HCT116 (cell line): ENCODE measurements around the gene SH2D1B. TPM values are rescaled to one million over a fixed set of nuclear protein-coding genes. Genes with fewer than 3 reads are reported as not detected.

Experiments used
- ATAC-seq: fragments of 200-7000 bp; cut with Tn5 transposase; 2 replicates; pipeline ENCODE4 v1.9.1; 2020; ENCODE audit warnings: mild to moderate bottlenecking, moderate library complexity
- BruUV-seq: library from RNA; stranded (reverse); fragments of 400-500 nt; replicated peaks from 2 replicates; lab custom pipeline; 2021; lab: Mats Ljungman, UMichigan
- CTCF ChIA-PET: fragments of 300-600 bp; sonication (Branson Sonifier 250); formaldehyde crosslinking; loops from one replicate; lab custom pipeline; 2021; ENCODE audit warnings: antibody characterized with exemption; lab: Charles Lee
- POLR2A ChIA-PET: fragments of 300-600, 350-600 bp; sonication (Branson Sonifier 250); formaldehyde crosslinking; loops from one replicate; lab custom pipeline; 2021; ENCODE audit warnings: antibody characterized with exemption; lab: Charles Lee
- RAD21 ChIA-PET, 2 experiments: fragments of 300-600 bp; sonication (Branson Sonifier 250); formaldehyde crosslinking; loops; one replicate each; lab custom pipeline; 2023; ENCODE audit warnings: low total read pairs in 2 of 2; ENCODE audit not compliant: uncharacterized antibody in 2 of 2, unreplicated experiment in 2 of 2, low non-redundant PET in 1 of 2; lab: Charles Lee
- DNase-seq: peaks from one replicate; pipeline ENCODE4 v3.0.0-alpha.2; 2010; ENCODE audit warnings: low read depth, low spot score
- H2AFZ ChIP-seq: fragments of 200-600 bp; shearing (Covaris generic), sonication (generic); 2 replicates; pipeline ENCODE4 v1.6.1; 2017; ENCODE audit warnings: low read depth, mixed run types, mixed read lengths, antibody characterized with exemption, low read length; ENCODE audit not compliant: poor library complexity, severe bottlenecking
- H3K27ac ChIP-seq: 2 replicates; pipeline ENCODE4 v1.5.1; 2012; ENCODE audit warnings: low read depth, low read length
- H3K27me3 ChIP-seq: fragments of 200-600 bp; sonication (generic); 2 replicates; pipeline ENCODE4 v1.6.1; 2016; ENCODE audit warnings: mixed run types, low read length, mixed read lengths; ENCODE audit not compliant: insufficient read depth
- H3K36me3 ChIP-seq, 2 experiments: fragments of 200-500 bp in 1 of 2; fragments of 200-600 bp in 1 of 2; sonication (Bioruptor generic) in 1 of 2; sonication (generic) in 1 of 2; 2 replicates each; pipeline versions ENCODE4 v1.5.1 to v1.6.1; 2014 to 2016; ENCODE audit warnings: low read length in 2 of 2, inconsistent platforms in 1 of 2, mixed read lengths in 1 of 2, mixed run types in 1 of 2; ENCODE audit not compliant: insufficient read depth in 2 of 2, control insufficient read depth in 1 of 2
- H3K4me1 ChIP-seq, 2 experiments: fragments of 200-600 bp in 1 of 2; sonication (generic) in 1 of 2; 2 replicates each; pipeline versions ENCODE4 v1.5.1 to v1.6.1; 2012 to 2017; ENCODE audit warnings: low read length in 2 of 2, inconsistent platforms in 1 of 2, mild to moderate bottlenecking in 1 of 2, mixed read lengths in 1 of 2, mixed run types in 1 of 2, moderate library complexity in 1 of 2; ENCODE audit not compliant: insufficient read depth in 2 of 2, control insufficient read depth in 1 of 2
- H3K4me2 ChIP-seq: fragments of 200-600 bp; sonication (generic); 2 replicates; pipeline ENCODE4 v1.6.1; 2017; ENCODE audit warnings: mixed run types, low read length, mixed read lengths
- H3K4me3 ChIP-seq, 2 experiments: fragments of 200-600 bp in 1 of 2; sonication (generic) in 1 of 2; replicated peaks in 1 of 2; 2 replicates each; pipeline ENCODE4 v1.5.1; 2011 to 2016; ENCODE audit warnings: low read length in 2 of 2, control low read depth in 1 of 2, low read depth in 1 of 2, mild to moderate bottlenecking in 1 of 2, mixed read lengths in 1 of 2, mixed run types in 1 of 2
- H3K79me2 ChIP-seq: fragments of 200-600 bp; sonication (generic); 2 replicates; pipeline ENCODE4 v1.6.1; 2017; ENCODE audit warnings: mild to moderate bottlenecking, mixed run types, low read length, moderate library complexity, mixed read lengths; ENCODE audit not compliant: insufficient read depth
- H3K9ac ChIP-seq: fragments of 200-600 bp; sonication (generic); 2 replicates; pipeline ENCODE4 v1.6.1; 2016; ENCODE audit warnings: low read length, mixed read lengths
- H3K9me2 ChIP-seq: fragments of 200-600 bp; sonication (generic), shearing (Covaris generic); 2 replicates; pipeline ENCODE4 v1.6.1; 2017; ENCODE audit warnings: mixed run types, mild to moderate bottlenecking, moderate library complexity; ENCODE audit not compliant: insufficient read depth
- H3K9me3 ChIP-seq, 2 experiments: fragments of 200-500 bp in 1 of 2; fragments of 200-600 bp in 1 of 2; sonication (Bioruptor generic) in 1 of 2; sonication (generic) in 1 of 2; 2 replicates each; pipeline ENCODE4 v1.6.1; 2014 to 2017; ENCODE audit warnings: low read length in 2 of 2, mixed read lengths in 2 of 2, inconsistent platforms in 1 of 2, low read depth in 1 of 2, mild to moderate bottlenecking in 1 of 2, mixed run types in 1 of 2, moderate library complexity in 1 of 2; ENCODE audit not compliant: control insufficient read depth in 1 of 2, insufficient read depth in 1 of 2
- H4K20me1 ChIP-seq: fragments of 200-600 bp; sonication (generic), shearing (Covaris generic); 2 replicates; pipeline ENCODE4 v1.6.1; 2017; ENCODE audit warnings: mixed run types, mild to moderate bottlenecking, moderate library complexity; ENCODE audit not compliant: insufficient read depth
- ATF3 ChIP-seq: IDR thresholded peaks from 2 replicates; pipeline ENCODE4 v1.6.1; 2012
- CTCF ChIP-seq, 3 experiments: fragments of 200-600 bp in 1 of 3; sonication (generic) in 1 of 3; IDR thresholded peaks in 2 of 3; conservative IDR thresholded peaks in 1 of 3; 2 replicates each; pipeline ENCODE4 v1.5.1; 2012 to 2017; ENCODE audit warnings: low read depth in 2 of 3, low read length in 2 of 3, antibody characterized with exemption in 1 of 3, borderline replicate concordance in 1 of 3, control low read depth in 1 of 3, mild to moderate bottlenecking in 1 of 3, mixed read lengths in 1 of 3, mixed run types in 1 of 3, moderate library complexity in 1 of 3; ENCODE audit not compliant: insufficient read depth in 1 of 3
- EGR1 ChIP-seq: IDR thresholded peaks from 2 replicates; pipeline ENCODE4 v1.6.1; 2012; ENCODE audit warnings: low read depth
- RAD21 ChIP-seq: IDR thresholded peaks from 2 replicates; pipeline ENCODE4 v1.6.1; 2012; ENCODE audit warnings: low read depth, mild to moderate bottlenecking
- SP1 ChIP-seq: IDR thresholded peaks from 2 replicates; pipeline ENCODE4 v1.6.1; 2012; ENCODE audit warnings: low read depth
- TCF7L2 ChIP-seq: IDR thresholded peaks from 2 replicates; pipeline ENCODE4 v1.7.0; 2011; ENCODE audit warnings: borderline replicate concordance, inconsistent platforms; ENCODE audit not compliant: insufficient read depth, insufficient read length; ENCODE audit errors: extremely low read depth
- YY1 ChIP-seq: IDR thresholded peaks from 2 replicates; pipeline ENCODE4 v1.6.1; 2011; ENCODE audit warnings: low read length, low read depth, moderate library complexity, mild to moderate bottlenecking; ENCODE audit not compliant: insufficient replicate concordance; ENCODE audit errors: extremely low read depth
- ZFX ChIP-seq: fragments of 450-650 bp; IDR thresholded peaks from 2 replicates; pipeline ENCODE4 v1.6.1; 2017
- intact Hi-C: fragments of 100-400 bp; cut with micrococcal nuclease; formaldehyde crosslinking; loops from 2 replicates; pipeline ENCODE4 v1.10.0; 2022
- total RNA-seq: library from RNA; stranded (reverse); gene quantifications from one replicate; pipeline ENCODE4 v1.2.1, GENCODE V29; 2021; ENCODE audit not compliant: unreplicated experiment

SH2D1B gene
- total RNA-seq, 1 experiment from 2014 or later: 0.12 TPM

GRCh38 chr1:162422662-162423375, 10.9 kb upstream of the SH2D1B start:
- BruUV-seq: no TSS peak

More at GRCh38 chr1:162422662-162423375, 10.9 kb upstream of the SH2D1B start:
- no peak for DNase-seq
- Histone ChIP-seq H3K9ac (no peak overlapping the region), H3K36me3 (no peaks in the 10 kb centered on the region), H3K4me1 (peaks cover 28 to 36% of the 10 kb centered on the region in 2 experiments; a peak in 3 of 4 replicates), H3K4me3 (no peak overlapping the region), H3K9me2 (no peaks in the 10 kb centered on the region), H3K27me3 (no peaks in the 10 kb centered on the region), H3K4me2 (no peak overlapping the region), H2AFZ (no peak overlapping the region), H4K20me1 (no peaks in the 10 kb centered on the region), H3K9me3 (no peaks in the 10 kb centered on the region), H3K27ac (no peak overlapping the region), H3K79me2 (no peaks in the 10 kb centered on the region)
- ChIA-PET POLR2A (no interaction called here), CTCF (no interaction called here), RAD21 (no interaction called here)
- TF ChIP-seq SP1: no peak
- TF ChIP-seq TCF7L2: no peak
- no peak for TF ChIP-seq RAD21
- no peak for TF ChIP-seq ZFX
- no peak for TF ChIP-seq YY1
- no peak for TF ChIP-seq ATF3
- TF ChIP-seq EGR1: no peak
- no peak for TF ChIP-seq CTCF (IDR thresholded peaks at IDR 0.05 in 2 of 3, conservative IDR thresholded peaks at IDR 0.05 in 1 of 3; ENCODE audit: borderline replicate concordance in 1 of 3, insufficient read depth in 1 of 3, low read depth in 2 of 3, low read length in 2 of 3)
- ATAC-seq: no peak
- intact Hi-C loops: no loop called here
